ENCODE data around the gene ARHGAP25.

The ARHGAP25 gene

GRCh38 chr2:68734688-68735525 is at the start of gene ARHGAP25:
TSS of gene ARHGAP25 (plus strand) at chr2:68734811. CDS start at chr2:68735200, 389 bp downstream.
- DNase-seq, result no peak

- no peak for DNase-seq
These were observed 48.4 kb upstream of the ARHGAP25 start for GRCh38 chr2:68686178-68686577.

- no peak for DNase-seq
These were observed 47.6 kb upstream of the ARHGAP25 start for GRCh38 chr2:68687018-68687417.

- DNase-seq, result no peak
These were observed 44.8 kb upstream of the ARHGAP25 start for GRCh38 chr2:68689553-68690537.

GRCh38 chr2:68690851-68691250 is 43.8 kb upstream of the ARHGAP25 start:
- DNase-seq, result no peak

- no peak for DNase-seq
These were observed 42.1 kb upstream of the ARHGAP25 start for GRCh38 chr2:68692511-68692910.

GRCh38 chr2:68693951-68694350 is 40.7 kb upstream of the ARHGAP25 start:
- no peak for DNase-seq

- no peak for DNase-seq
These were observed 38.6 kb upstream of the ARHGAP25 start for GRCh38 chr2:68695971-68696370.

- DNase-seq, result no peak
These were observed 38.1 kb upstream of the ARHGAP25 start for GRCh38 chr2:68696554-68696953.

- peak; percentile 94 for DNase-seq
These were observed 35.8 kb upstream of the ARHGAP25 start for GRCh38 chr2:68698567-68699377.

- DNase-seq, result no peak
These were observed 34.1 kb upstream of the ARHGAP25 start for GRCh38 chr2:68700560-68700959.

- no peak for DNase-seq
These were observed 28.0 kb upstream of the ARHGAP25 start for GRCh38 chr2:68706637-68707036.

- no peak for DNase-seq
These were observed 26.0 kb upstream of the ARHGAP25 start for GRCh38 chr2:68708629-68709028.

GRCh38 chr2:68709421-68709911 is 25.1 kb upstream of the ARHGAP25 start:
- peak; percentile 48 for DNase-seq

- DNase-seq, result no peak
These were observed 24.3 kb upstream of the ARHGAP25 start for GRCh38 chr2:68710336-68710735.

GRCh38 chr2:68710756-68711155 is 23.9 kb upstream of the ARHGAP25 start:
- DNase-seq, result no peak

GRCh38 chr2:68714866-68715265 is 19.7 kb upstream of the ARHGAP25 start:
- no peak for DNase-seq

GRCh38 chr2:68715353-68716041 is 19.1 kb upstream of the ARHGAP25 start:
- DNase-seq, result no peak

- no peak for DNase-seq
These were observed 17.9 kb upstream of the ARHGAP25 start for GRCh38 chr2:68716604-68717304.

- DNase-seq, result no peak
These were observed 17.3 kb upstream of the ARHGAP25 start for GRCh38 chr2:68717305-68717661.

- DNase-seq, result no peak
These were observed 14.7 kb upstream of the ARHGAP25 start for GRCh38 chr2:68719912-68720311.
